HCT116 (cell line): ENCODE results near the gene HOXB1. TPM values are rescaled to one million over a fixed set of nuclear protein-coding genes. Genes with fewer than 3 reads are reported as not detected.

Experiments used
- ATAC-seq: fragments of 200-7000 bp; cut with Tn5 transposase; 2 replicates; pipeline ENCODE4 v1.9.1; 2020; ENCODE audit warnings: mild to moderate bottlenecking, moderate library complexity
- BruUV-seq: library from RNA; stranded (reverse); fragments of 400-500 nt; replicated peaks from 2 replicates; lab custom pipeline; 2021; lab: Mats Ljungman, UMichigan
- CTCF ChIA-PET: fragments of 300-600 bp; sonication (Branson Sonifier 250); formaldehyde crosslinking; loops from one replicate; lab custom pipeline; 2021; ENCODE audit warnings: antibody characterized with exemption; lab: Charles Lee
- POLR2A ChIA-PET: fragments of 300-600, 350-600 bp; sonication (Branson Sonifier 250); formaldehyde crosslinking; loops from one replicate; lab custom pipeline; 2021; ENCODE audit warnings: antibody characterized with exemption; lab: Charles Lee
- RAD21 ChIA-PET, 2 experiments: fragments of 300-600 bp; sonication (Branson Sonifier 250); formaldehyde crosslinking; loops; one replicate each; lab custom pipeline; 2023; ENCODE audit warnings: low total read pairs in 2 of 2; ENCODE audit not compliant: uncharacterized antibody in 2 of 2, unreplicated experiment in 2 of 2, low non-redundant PET in 1 of 2; lab: Charles Lee
- DNase-seq: peaks from one replicate; pipeline ENCODE4 v3.0.0-alpha.2; 2010; ENCODE audit warnings: low read depth, low spot score
- H2AFZ ChIP-seq: fragments of 200-600 bp; shearing (Covaris generic), sonication (generic); 2 replicates; pipeline ENCODE4 v1.6.1; 2017; ENCODE audit warnings: low read depth, mixed run types, mixed read lengths, antibody characterized with exemption, low read length; ENCODE audit not compliant: poor library complexity, severe bottlenecking
- H3K27ac ChIP-seq: 2 replicates; pipeline ENCODE4 v1.5.1; 2012; ENCODE audit warnings: low read depth, low read length
- H3K27me3 ChIP-seq: fragments of 200-600 bp; sonication (generic); 2 replicates; pipeline ENCODE4 v1.6.1; 2016; ENCODE audit warnings: mixed run types, low read length, mixed read lengths; ENCODE audit not compliant: insufficient read depth
- H3K36me3 ChIP-seq, 2 experiments: fragments of 200-500 bp in 1 of 2; fragments of 200-600 bp in 1 of 2; sonication (Bioruptor generic) in 1 of 2; sonication (generic) in 1 of 2; 2 replicates each; pipeline versions ENCODE4 v1.5.1 to v1.6.1; 2014 to 2016; ENCODE audit warnings: low read length in 2 of 2, inconsistent platforms in 1 of 2, mixed read lengths in 1 of 2, mixed run types in 1 of 2; ENCODE audit not compliant: insufficient read depth in 2 of 2, control insufficient read depth in 1 of 2
- H3K4me1 ChIP-seq, 2 experiments: fragments of 200-600 bp in 1 of 2; sonication (generic) in 1 of 2; 2 replicates each; pipeline versions ENCODE4 v1.5.1 to v1.6.1; 2012 to 2017; ENCODE audit warnings: low read length in 2 of 2, inconsistent platforms in 1 of 2, mild to moderate bottlenecking in 1 of 2, mixed read lengths in 1 of 2, mixed run types in 1 of 2, moderate library complexity in 1 of 2; ENCODE audit not compliant: insufficient read depth in 2 of 2, control insufficient read depth in 1 of 2
- H3K4me2 ChIP-seq: fragments of 200-600 bp; sonication (generic); 2 replicates; pipeline ENCODE4 v1.6.1; 2017; ENCODE audit warnings: mixed run types, low read length, mixed read lengths
- H3K4me3 ChIP-seq, 2 experiments: fragments of 200-600 bp in 1 of 2; sonication (generic) in 1 of 2; replicated peaks in 1 of 2; 2 replicates each; pipeline ENCODE4 v1.5.1; 2011 to 2016; ENCODE audit warnings: low read length in 2 of 2, control low read depth in 1 of 2, low read depth in 1 of 2, mild to moderate bottlenecking in 1 of 2, mixed read lengths in 1 of 2, mixed run types in 1 of 2
- H3K79me2 ChIP-seq: fragments of 200-600 bp; sonication (generic); 2 replicates; pipeline ENCODE4 v1.6.1; 2017; ENCODE audit warnings: mild to moderate bottlenecking, mixed run types, low read length, moderate library complexity, mixed read lengths; ENCODE audit not compliant: insufficient read depth
- H3K9ac ChIP-seq: fragments of 200-600 bp; sonication (generic); 2 replicates; pipeline ENCODE4 v1.6.1; 2016; ENCODE audit warnings: low read length, mixed read lengths
- H3K9me2 ChIP-seq: fragments of 200-600 bp; sonication (generic), shearing (Covaris generic); 2 replicates; pipeline ENCODE4 v1.6.1; 2017; ENCODE audit warnings: mixed run types, mild to moderate bottlenecking, moderate library complexity; ENCODE audit not compliant: insufficient read depth
- H3K9me3 ChIP-seq, 2 experiments: fragments of 200-500 bp in 1 of 2; fragments of 200-600 bp in 1 of 2; sonication (Bioruptor generic) in 1 of 2; sonication (generic) in 1 of 2; 2 replicates each; pipeline ENCODE4 v1.6.1; 2014 to 2017; ENCODE audit warnings: low read length in 2 of 2, mixed read lengths in 2 of 2, inconsistent platforms in 1 of 2, low read depth in 1 of 2, mild to moderate bottlenecking in 1 of 2, mixed run types in 1 of 2, moderate library complexity in 1 of 2; ENCODE audit not compliant: control insufficient read depth in 1 of 2, insufficient read depth in 1 of 2
- H4K20me1 ChIP-seq: fragments of 200-600 bp; sonication (generic), shearing (Covaris generic); 2 replicates; pipeline ENCODE4 v1.6.1; 2017; ENCODE audit warnings: mixed run types, mild to moderate bottlenecking, moderate library complexity; ENCODE audit not compliant: insufficient read depth
- EGR1 ChIP-seq: IDR thresholded peaks from 2 replicates; pipeline ENCODE4 v1.6.1; 2012; ENCODE audit warnings: low read depth
- ELF1 ChIP-seq: IDR thresholded peaks from 2 replicates; pipeline ENCODE4 v1.6.1; 2012; ENCODE audit warnings: low read depth, borderline replicate concordance
- EZH2 ChIP-seq: fragments of 200-600 bp; sonication (generic); IDR thresholded peaks from 2 replicates; pipeline ENCODE4 v1.6.1; 2017; ENCODE audit warnings: antibody characterized with exemption, mixed run types
- EZH2phosphoT487 ChIP-seq: fragments of 200-600 bp; IDR thresholded peaks from 2 replicates; pipeline ENCODE4 v1.6.1; 2018; ENCODE audit warnings: antibody characterized with exemption, borderline replicate concordance
- JUND ChIP-seq: IDR thresholded peaks from 2 replicates; pipeline ENCODE4 v1.6.1; 2012
- POLR2A ChIP-seq: IDR thresholded peaks from 2 replicates; pipeline ENCODE4 v1.7.0; 2011; ENCODE audit warnings: borderline replicate concordance; ENCODE audit not compliant: insufficient read depth, insufficient read length; ENCODE audit errors: extremely low read depth
- POLR2AphosphoS5 ChIP-seq: IDR thresholded peaks from 2 replicates; pipeline ENCODE4 v1.6.1; 2011; ENCODE audit warnings: mild to moderate bottlenecking, low read depth, low read length, moderate library complexity
- RAD21 ChIP-seq: IDR thresholded peaks from 2 replicates; pipeline ENCODE4 v1.6.1; 2012; ENCODE audit warnings: low read depth, mild to moderate bottlenecking
- REST ChIP-seq: IDR thresholded peaks from 2 replicates; pipeline ENCODE4 v1.6.1; 2012; ENCODE audit warnings: low read depth
- SP1 ChIP-seq: IDR thresholded peaks from 2 replicates; pipeline ENCODE4 v1.6.1; 2012; ENCODE audit warnings: low read depth
- YY1 ChIP-seq: IDR thresholded peaks from 2 replicates; pipeline ENCODE4 v1.6.1; 2011; ENCODE audit warnings: low read length, low read depth, moderate library complexity, mild to moderate bottlenecking; ENCODE audit not compliant: insufficient replicate concordance; ENCODE audit errors: extremely low read depth
- ZFX ChIP-seq: fragments of 450-650 bp; IDR thresholded peaks from 2 replicates; pipeline ENCODE4 v1.6.1; 2017
- ZNF274 ChIP-seq: fragments of 200-500 bp; sonication (Bioruptor generic); IDR thresholded peaks from 2 replicates; pipeline ENCODE4 v1.6.1; 2014; ENCODE audit warnings: mild to moderate bottlenecking, low read depth, low read length, inconsistent platforms
- intact Hi-C: fragments of 100-400 bp; cut with micrococcal nuclease; formaldehyde crosslinking; loops from 2 replicates; pipeline ENCODE4 v1.10.0; 2022
- total RNA-seq: library from RNA; stranded (reverse); gene quantifications from one replicate; pipeline ENCODE4 v1.2.1, GENCODE V29; 2021; ENCODE audit not compliant: unreplicated experiment
- TF ChIP-seq, protein P1 (sequence below): IDR thresholded peaks from 2 replicates; pipeline ENCODE4 v1.6.1; 2012
- TF ChIP-seq, protein P2 (sequence below), 3 experiments: fragments of 200-600 bp in 1 of 3; sonication (generic) in 1 of 3; IDR thresholded peaks in 2 of 3; conservative IDR thresholded peaks in 1 of 3; 2 replicates each; pipeline ENCODE4 v1.5.1; 2012 to 2017; ENCODE audit warnings: low read depth in 2 of 3, low read length in 2 of 3, antibody characterized with exemption in 1 of 3, borderline replicate concordance in 1 of 3, control low read depth in 1 of 3, mild to moderate bottlenecking in 1 of 3, mixed read lengths in 1 of 3, mixed run types in 1 of 3, moderate library complexity in 1 of 3; ENCODE audit not compliant: insufficient read depth in 1 of 3
- TF ChIP-seq, protein P3 (sequence below): IDR thresholded peaks from 2 replicates; pipeline ENCODE4 v1.6.1; 2011; ENCODE audit warnings: mild to moderate bottlenecking, low read length, moderate library complexity; ENCODE audit not compliant: insufficient replicate concordance; ENCODE audit errors: extremely low read depth
- TF ChIP-seq, protein P4 (sequence below): IDR thresholded peaks from 2 replicates; pipeline ENCODE4 v1.6.1; 2012

HOXB1 gene
- total RNA-seq, 1 experiment from 2014 or later = not detected

- ChIA-PET RAD21 (no interaction called here), CTCF (interaction anchor here (0.7 to 1.0 kb wide), 2 partner anchors 12 to 19 kb away, joined by 3 read pairs; no protein-coding TSS in a partner anchor), POLR2A (no interaction called here)
- DNase-seq (no peak), ATAC-seq (no peak)
- Histone ChIP-seq H4K20me1 (no peaks in the 10 kb centered on the region), H3K36me3 (no peaks in the 10 kb centered on the region), H3K9ac (no peak overlapping the region), H3K27ac (no peak overlapping the region), H3K4me3 (no peak overlapping the region), H3K9me3 (no peaks in the 10 kb centered on the region), H2AFZ (no peak overlapping the region), H3K27me3 (no peaks in the 10 kb centered on the region), H3K4me1 (peaks cover 9 to 15% of the 10 kb centered on the region in 2 experiments), H3K9me2 (no peaks in the 10 kb centered on the region), H3K79me2 (no peaks in the 10 kb centered on the region), H3K4me2 (no peak overlapping the region)
- intact Hi-C loops = no loop called here
- TF ChIP-seq RAD21 (no peak), YY1 (no peak), JUND (no peak), EGR1 (no peak), ZNF274 (no peak), POLR2AphosphoS5 (no peak), ZFX (no peak), ELF1 (no peak), POLR2A (no peak), EZH2phosphoT487 (no peak), SP1 (no peak), REST (no peak), EZH2 (no peak)
- TF ChIP-seq, protein P1, sequence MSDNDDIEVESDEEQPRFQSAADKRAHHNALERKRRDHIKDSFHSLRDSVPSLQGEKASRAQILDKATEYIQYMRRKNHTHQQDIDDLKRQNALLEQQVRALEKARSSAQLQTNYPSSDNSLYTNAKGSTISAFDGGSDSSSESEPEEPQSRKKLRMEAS = no peak
- TF ChIP-seq, protein P2, sequence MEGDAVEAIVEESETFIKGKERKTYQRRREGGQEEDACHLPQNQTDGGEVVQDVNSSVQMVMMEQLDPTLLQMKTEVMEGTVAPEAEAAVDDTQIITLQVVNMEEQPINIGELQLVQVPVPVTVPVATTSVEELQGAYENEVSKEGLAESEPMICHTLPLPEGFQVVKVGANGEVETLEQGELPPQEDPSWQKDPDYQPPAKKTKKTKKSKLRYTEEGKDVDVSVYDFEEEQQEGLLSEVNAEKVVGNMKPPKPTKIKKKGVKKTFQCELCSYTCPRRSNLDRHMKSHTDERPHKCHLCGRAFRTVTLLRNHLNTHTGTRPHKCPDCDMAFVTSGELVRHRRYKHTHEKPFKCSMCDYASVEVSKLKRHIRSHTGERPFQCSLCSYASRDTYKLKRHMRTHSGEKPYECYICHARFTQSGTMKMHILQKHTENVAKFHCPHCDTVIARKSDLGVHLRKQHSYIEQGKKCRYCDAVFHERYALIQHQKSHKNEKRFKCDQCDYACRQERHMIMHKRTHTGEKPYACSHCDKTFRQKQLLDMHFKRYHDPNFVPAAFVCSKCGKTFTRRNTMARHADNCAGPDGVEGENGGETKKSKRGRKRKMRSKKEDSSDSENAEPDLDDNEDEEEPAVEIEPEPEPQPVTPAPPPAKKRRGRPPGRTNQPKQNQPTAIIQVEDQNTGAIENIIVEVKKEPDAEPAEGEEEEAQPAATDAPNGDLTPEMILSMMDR (IDR thresholded peaks at IDR 0.05 in 2 of 3, conservative IDR thresholded peaks at IDR 0.05 in 1 of 3; ENCODE audit: borderline replicate concordance in 1 of 3, insufficient read depth in 1 of 3, low read depth in 2 of 3, low read length in 2 of 3) = no peak
- TF ChIP-seq, protein P3, sequence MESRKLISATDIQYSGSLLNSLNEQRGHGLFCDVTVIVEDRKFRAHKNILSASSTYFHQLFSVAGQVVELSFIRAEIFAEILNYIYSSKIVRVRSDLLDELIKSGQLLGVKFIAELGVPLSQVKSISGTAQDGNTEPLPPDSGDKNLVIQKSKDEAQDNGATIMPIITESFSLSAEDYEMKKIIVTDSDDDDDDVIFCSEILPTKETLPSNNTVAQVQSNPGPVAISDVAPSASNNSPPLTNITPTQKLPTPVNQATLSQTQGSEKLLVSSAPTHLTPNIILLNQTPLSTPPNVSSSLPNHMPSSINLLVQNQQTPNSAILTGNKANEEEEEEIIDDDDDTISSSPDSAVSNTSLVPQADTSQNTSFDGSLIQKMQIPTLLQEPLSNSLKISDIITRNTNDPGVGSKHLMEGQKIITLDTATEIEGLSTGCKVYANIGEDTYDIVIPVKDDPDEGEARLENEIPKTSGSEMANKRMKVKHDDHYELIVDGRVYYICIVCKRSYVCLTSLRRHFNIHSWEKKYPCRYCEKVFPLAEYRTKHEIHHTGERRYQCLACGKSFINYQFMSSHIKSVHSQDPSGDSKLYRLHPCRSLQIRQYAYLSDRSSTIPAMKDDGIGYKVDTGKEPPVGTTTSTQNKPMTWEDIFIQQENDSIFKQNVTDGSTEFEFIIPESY = no peak
- TF ChIP-seq, protein P4, sequence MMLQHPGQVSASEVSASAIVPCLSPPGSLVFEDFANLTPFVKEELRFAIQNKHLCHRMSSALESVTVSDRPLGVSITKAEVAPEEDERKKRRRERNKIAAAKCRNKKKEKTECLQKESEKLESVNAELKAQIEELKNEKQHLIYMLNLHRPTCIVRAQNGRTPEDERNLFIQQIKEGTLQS = no peak
- no TSS peak for BruUV-seq
Observed at GRCh38 chr17:48503747-48504146, 27.1 kb downstream of the HOXB1 start.
